AG04450 (cell line): Measurements from ENCODE around the gene RPL18. TPM values are rescaled to one million over a fixed set of nuclear protein-coding genes. Genes with fewer than 3 reads are reported as not detected.

Experiments used
- CTCF ChIA-PET: fragments of 300-600, 350-600 bp; formaldehyde crosslinking; extraction: SDS; loops from one replicate; lab custom pipeline; 2022; ENCODE audit warnings: antibody characterized with exemption, inconsistent platforms; lab: Charles Lee
- POLR2A ChIA-PET: fragments of 350-600 bp; formaldehyde crosslinking; extraction: SDS; loops from one replicate; lab custom pipeline; 2021; ENCODE audit warnings: antibody characterized with exemption, inconsistent platforms; lab: Yijun Ruan, JAX
- DNase-seq: peaks from one replicate; pipeline ENCODE4 v3.0.0-alpha.2; 2011; ENCODE audit warnings: low read depth, low spot score
- H3K27ac ChIP-seq: one replicate; pipeline ENCODE4 v1.5.1; 2012; ENCODE audit warnings: low read depth, low read length, control low read depth
- H3K27me3 ChIP-seq: one replicate; pipeline ENCODE4 v1.6.0; 2012; ENCODE audit warnings: low read length; ENCODE audit not compliant: control insufficient read depth, insufficient read depth
- H3K4me3 ChIP-seq: 2 replicates; pipeline ENCODE4 v1.5.1; 2011; ENCODE audit warnings: mild to moderate bottlenecking, low read depth, low read length, control low read depth
- H3K9me3 ChIP-seq: 2 replicates; pipeline ENCODE4 v1.5.1; 2012; ENCODE audit warnings: low read length; ENCODE audit not compliant: control insufficient read depth, insufficient read depth
- polyA plus RNA-seq: library from polyadenylated mRNA; depleted of rRNA; stranded (reverse); fragments of >200 nt; gene quantifications from 2 replicates; pipeline ENCODE4 v1.2.3, GENCODE V29; 2011; rRNA removed
- TF ChIP-seq, protein P1 (sequence below): IDR thresholded peaks from 2 replicates; pipeline ENCODE4 v1.5.1; 2011; ENCODE audit warnings: low read depth, low read length, control low read depth, inconsistent platforms

Gene RPL18
- polyA plus RNA-seq, 1 experiment, result 1,020 TPM

GRCh38 chr19:48568345-48568886 lies 50.6 kb downstream of the RPL18 start:
- TF ChIP-seq, protein P1, sequence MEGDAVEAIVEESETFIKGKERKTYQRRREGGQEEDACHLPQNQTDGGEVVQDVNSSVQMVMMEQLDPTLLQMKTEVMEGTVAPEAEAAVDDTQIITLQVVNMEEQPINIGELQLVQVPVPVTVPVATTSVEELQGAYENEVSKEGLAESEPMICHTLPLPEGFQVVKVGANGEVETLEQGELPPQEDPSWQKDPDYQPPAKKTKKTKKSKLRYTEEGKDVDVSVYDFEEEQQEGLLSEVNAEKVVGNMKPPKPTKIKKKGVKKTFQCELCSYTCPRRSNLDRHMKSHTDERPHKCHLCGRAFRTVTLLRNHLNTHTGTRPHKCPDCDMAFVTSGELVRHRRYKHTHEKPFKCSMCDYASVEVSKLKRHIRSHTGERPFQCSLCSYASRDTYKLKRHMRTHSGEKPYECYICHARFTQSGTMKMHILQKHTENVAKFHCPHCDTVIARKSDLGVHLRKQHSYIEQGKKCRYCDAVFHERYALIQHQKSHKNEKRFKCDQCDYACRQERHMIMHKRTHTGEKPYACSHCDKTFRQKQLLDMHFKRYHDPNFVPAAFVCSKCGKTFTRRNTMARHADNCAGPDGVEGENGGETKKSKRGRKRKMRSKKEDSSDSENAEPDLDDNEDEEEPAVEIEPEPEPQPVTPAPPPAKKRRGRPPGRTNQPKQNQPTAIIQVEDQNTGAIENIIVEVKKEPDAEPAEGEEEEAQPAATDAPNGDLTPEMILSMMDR, result no peak
- peak; percentile 59 for DNase-seq
- H3K4me3 ChIP-seq, result peak overlapping the region; percentile 32; the same call in 1 of the 2 replicates
- CTCF ChIA-PET, result interaction anchor here (0.6 to 1.6 kb wide), 4 partner anchors 16 to 217 kb away, joined by 4 to 7 read pairs (median 6); no protein-coding TSS in a partner anchor
- H3K9me3 ChIP-seq, result no peaks in the 10 kb centered on the region
- H3K27me3 ChIP-seq, result no peaks in the 10 kb centered on the region
- POLR2A ChIA-PET, result interaction anchor here (0.5 to 1.1 kb wide), 4 partner anchors 8 to 215 kb away, joined by 3 to 6 read pairs (median 4); no protein-coding TSS in a partner anchor
- peak overlapping the region; percentile 71 for H3K27ac ChIP-seq

Other genes starting within 250 kb of the RPL18 start
- gene KDELR1, start 227.6 kb downstream of the RPL18 start, polyA plus RNA-seq, result 168 and 187 TPM in 2 replicates
- gene GRIN2D, start 225.5 kb downstream of the RPL18 start, polyA plus RNA-seq, result 0.07 and 0.10 TPM in 2 replicates
- gene GRWD1, start 173.2 kb downstream of the RPL18 start, polyA plus RNA-seq, result 15.2 and 16.0 TPM in 2 replicates
- 0.20 and 0.25 TPM in 2 replicates for gene KCNJ14, start 163.6 kb downstream of the RPL18 start, polyA plus RNA-seq
- gene CYTH2, start 149.8 kb downstream of the RPL18 start, polyA plus RNA-seq, result 29.3 and 35.6 TPM in 2 replicates
- gene LMTK3, start 107.3 kb downstream of the RPL18 start, polyA plus RNA-seq, result 0.25 TPM in 2 replicates
- gene SULT2B1, start 67.0 kb downstream of the RPL18 start, polyA plus RNA-seq, result 0.12 and 0.20 TPM in 2 replicates
- not detected in 2 replicates for gene SPACA4, start 12.4 kb downstream of the RPL18 start, polyA plus RNA-seq
- not detected in 2 replicates for gene FAM83E, start 4.1 kb downstream of the RPL18 start, polyA plus RNA-seq
- gene SPHK2, start 328 bp upstream of the RPL18 start, polyA plus RNA-seq, result 4.6 and 6.1 TPM in 2 replicates
- 3.4 and 4.0 TPM in 2 replicates for gene DBP, start 18.2 kb upstream of the RPL18 start, polyA plus RNA-seq
- 3.7 and 4.3 TPM in 2 replicates for gene CA11, start 27.0 kb upstream of the RPL18 start, polyA plus RNA-seq
- gene NTN5, start 53.8 kb upstream of the RPL18 start, polyA plus RNA-seq, result 0.04 and 0.10 TPM in 2 replicates
- not detected in 2 replicates for gene FUT2, start 76.8 kb upstream of the RPL18 start, polyA plus RNA-seq
- gene MAMSTR, start 100.5 kb upstream of the RPL18 start, polyA plus RNA-seq, result 0.58 and 0.68 TPM in 2 replicates
- 0.32 and 0.61 TPM in 2 replicates for gene RASIP1, start 121.4 kb upstream of the RPL18 start, polyA plus RNA-seq
- gene IZUMO1, start 127.7 kb upstream of the RPL18 start, polyA plus RNA-seq, result not detected in 2 replicates
- gene FUT1, start 133.5 kb upstream of the RPL18 start, polyA plus RNA-seq, result 0.02 and 0.07 TPM in 2 replicates
- not detected in 2 replicates for gene FGF21, start 136.3 kb upstream of the RPL18 start, polyA plus RNA-seq
- gene BCAT2, start 191.9 kb upstream of the RPL18 start, polyA plus RNA-seq, result 23.3 and 31.8 TPM in 2 replicates
- gene HSD17B14, start 217.3 kb upstream of the RPL18 start, polyA plus RNA-seq, result 2.3 and 3.6 TPM in 2 replicates
- 7.1 and 11.9 TPM in 2 replicates for gene PLEKHA4, start 249.4 kb upstream of the RPL18 start, polyA plus RNA-seq